RWPE2 (cell line): ENCODE measurements around the gene NECTIN4.

Source experiments
- ATAC-seq: fragments of 200-7000 bp; cut with Tn5 transposase; 3 replicates; pipeline ENCODE4 v1.9.1; 2021; ENCODE audit warnings: low read depth
- DNase-seq: peaks from one replicate; pipeline ENCODE4 v3.0.0-alpha.2; 2020; ENCODE audit warnings: low spot score
- H3K27ac ChIP-seq: fragments of 450-650 bp; 2 replicates; pipeline ENCODE4 v1.5.1; 2017; ENCODE audit warnings: mild to moderate bottlenecking; ENCODE audit not compliant: poor library complexity, severe bottlenecking
- H3K27me3 ChIP-seq: fragments of 250-450 bp; sonication (Bioruptor Pico); 2 replicates; pipeline ENCODE4 v1.5.1; 2021; ENCODE audit warnings: mild to moderate bottlenecking, moderate library complexity; ENCODE audit not compliant: insufficient read depth, poor library complexity, severe bottlenecking
- H3K36me3 ChIP-seq: fragments of 250-450 bp; sonication (Bioruptor Pico); 2 replicates; pipeline ENCODE4 v1.5.1; 2020; ENCODE audit warnings: low read depth, mild to moderate bottlenecking, moderate library complexity
- H3K4me1 ChIP-seq: fragments of 250-450 bp; sonication (Bioruptor Pico); 2 replicates; pipeline ENCODE4 v1.5.1; 2021; ENCODE audit warnings: mild to moderate bottlenecking, moderate library complexity; ENCODE audit not compliant: insufficient read depth, poor library complexity, severe bottlenecking
- H3K4me3 ChIP-seq: fragments of 250-450 bp; sonication (Bioruptor Pico); 2 replicates; pipeline ENCODE4 v1.5.1; 2021; ENCODE audit warnings: mild to moderate bottlenecking, moderate library complexity; ENCODE audit not compliant: severe bottlenecking
- H3K9me3 ChIP-seq: fragments of 250-450 bp; sonication (Bioruptor Pico); 2 replicates; pipeline ENCODE4 v1.5.1; 2021; ENCODE audit warnings: mild to moderate bottlenecking, moderate library complexity; ENCODE audit not compliant: severe bottlenecking
- TF ChIP-seq, protein P1 (sequence below): fragments of 450-650 bp; IDR thresholded peaks from one replicate; pipeline ENCODE4 v1.5.1; 2017; ENCODE audit warnings: mild to moderate bottlenecking, moderate library complexity; ENCODE audit not compliant: poor library complexity, severe bottlenecking

NECTIN4 gene

DNA sequence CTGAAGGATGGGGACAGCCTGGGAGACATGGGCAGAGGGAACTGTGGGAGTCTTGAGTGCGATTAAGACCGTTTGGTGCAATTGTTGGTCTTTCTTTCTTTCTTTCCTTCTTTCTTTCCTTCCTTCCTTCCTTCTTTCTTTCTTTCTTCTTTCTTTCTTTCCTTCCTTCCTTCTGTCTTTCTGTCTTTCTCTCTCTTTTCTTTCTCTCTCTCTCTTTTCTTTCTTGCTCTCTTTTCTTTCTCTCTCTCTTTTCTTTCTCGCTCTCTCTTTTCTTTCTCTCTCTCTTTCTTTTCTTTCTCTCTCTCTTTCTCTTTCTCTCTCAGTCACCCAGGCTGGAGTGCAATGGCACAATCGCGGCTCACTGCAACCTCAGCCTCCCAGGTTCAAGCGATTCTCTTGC, 5.9 kb upstream of the NECTIN4 start:
- no peaks in the 10 kb centered on the region for H3K27me3 ChIP-seq
- DNase-seq (no peak), ATAC-seq (no peak)
- TF ChIP-seq, protein P1, sequence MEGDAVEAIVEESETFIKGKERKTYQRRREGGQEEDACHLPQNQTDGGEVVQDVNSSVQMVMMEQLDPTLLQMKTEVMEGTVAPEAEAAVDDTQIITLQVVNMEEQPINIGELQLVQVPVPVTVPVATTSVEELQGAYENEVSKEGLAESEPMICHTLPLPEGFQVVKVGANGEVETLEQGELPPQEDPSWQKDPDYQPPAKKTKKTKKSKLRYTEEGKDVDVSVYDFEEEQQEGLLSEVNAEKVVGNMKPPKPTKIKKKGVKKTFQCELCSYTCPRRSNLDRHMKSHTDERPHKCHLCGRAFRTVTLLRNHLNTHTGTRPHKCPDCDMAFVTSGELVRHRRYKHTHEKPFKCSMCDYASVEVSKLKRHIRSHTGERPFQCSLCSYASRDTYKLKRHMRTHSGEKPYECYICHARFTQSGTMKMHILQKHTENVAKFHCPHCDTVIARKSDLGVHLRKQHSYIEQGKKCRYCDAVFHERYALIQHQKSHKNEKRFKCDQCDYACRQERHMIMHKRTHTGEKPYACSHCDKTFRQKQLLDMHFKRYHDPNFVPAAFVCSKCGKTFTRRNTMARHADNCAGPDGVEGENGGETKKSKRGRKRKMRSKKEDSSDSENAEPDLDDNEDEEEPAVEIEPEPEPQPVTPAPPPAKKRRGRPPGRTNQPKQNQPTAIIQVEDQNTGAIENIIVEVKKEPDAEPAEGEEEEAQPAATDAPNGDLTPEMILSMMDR: no peak
- H3K36me3 ChIP-seq: peaks cover 5% of the 10 kb centered on the region
- H3K9me3 ChIP-seq: no peaks in the 10 kb centered on the region
- peaks cover 12% of the 10 kb centered on the region for H3K4me1 ChIP-seq
- no peak overlapping the region for H3K4me3 ChIP-seq
- no peak overlapping the region for H3K27ac ChIP-seq

DNA sequence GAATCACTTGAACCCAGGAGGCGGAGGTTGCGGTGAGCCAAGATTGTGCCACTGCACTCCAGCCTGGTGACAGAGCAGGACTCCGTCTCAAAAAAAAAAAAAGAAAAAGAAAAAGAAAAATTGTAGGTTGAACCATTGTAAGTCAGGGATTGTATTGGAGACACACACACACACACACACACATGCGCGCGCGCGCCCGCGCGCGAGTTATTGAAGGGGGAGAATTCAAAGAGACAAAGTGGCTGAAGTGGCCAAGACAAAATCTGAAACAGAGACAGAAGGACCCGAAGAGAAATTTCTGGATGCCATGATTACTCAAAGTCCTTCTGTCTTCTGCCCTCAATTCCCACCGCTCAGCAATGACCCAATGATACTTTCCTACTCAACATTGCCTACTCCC, 5.1 kb upstream of the NECTIN4 start:
- Histone ChIP-seq H3K4me3 (no peak overlapping the region), H3K9me3 (no peaks in the 10 kb centered on the region), H3K36me3 (no peaks in the 10 kb centered on the region), H3K27me3 (no peaks in the 10 kb centered on the region), H3K4me1 (peaks cover 14% of the 10 kb centered on the region), H3K27ac (no peak overlapping the region)
- TF ChIP-seq, protein P1: no peak
- DNase-seq: no peak
- ATAC-seq: no peak

DNA sequence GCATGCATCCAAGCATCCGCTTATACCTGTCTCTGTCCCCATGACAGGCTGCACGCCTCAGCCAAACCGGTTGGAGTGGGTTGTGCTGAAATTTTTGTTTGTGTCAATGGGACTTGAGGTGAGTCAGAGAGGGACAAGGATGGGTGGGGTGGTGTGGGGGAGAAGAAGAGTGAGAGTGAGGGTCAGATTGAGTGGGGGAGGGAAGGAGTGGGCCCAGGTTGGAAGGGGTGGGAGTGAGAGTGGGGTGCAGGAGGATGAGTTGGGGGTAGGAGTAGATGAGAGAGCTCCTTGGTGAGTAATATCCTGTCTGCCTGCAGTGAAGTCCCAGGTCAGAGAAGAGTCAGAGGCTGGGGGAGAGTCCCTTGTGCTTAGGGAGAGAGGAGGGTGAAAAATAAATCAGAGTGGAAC, 3.3 kb upstream of the NECTIN4 start:
- Histone ChIP-seq H3K36me3 (no peaks in the 10 kb centered on the region), H3K4me1 (peaks cover 28% of the 10 kb centered on the region), H3K4me3 (no peak overlapping the region), H3K9me3 (no peaks in the 10 kb centered on the region), H3K27ac (peak overlapping the region; percentile 3), H3K27me3 (no peaks in the 10 kb centered on the region)
- ATAC-seq: peak; percentile 79
- DNase-seq: no peak
- TF ChIP-seq, protein P1: no peak

DNA sequence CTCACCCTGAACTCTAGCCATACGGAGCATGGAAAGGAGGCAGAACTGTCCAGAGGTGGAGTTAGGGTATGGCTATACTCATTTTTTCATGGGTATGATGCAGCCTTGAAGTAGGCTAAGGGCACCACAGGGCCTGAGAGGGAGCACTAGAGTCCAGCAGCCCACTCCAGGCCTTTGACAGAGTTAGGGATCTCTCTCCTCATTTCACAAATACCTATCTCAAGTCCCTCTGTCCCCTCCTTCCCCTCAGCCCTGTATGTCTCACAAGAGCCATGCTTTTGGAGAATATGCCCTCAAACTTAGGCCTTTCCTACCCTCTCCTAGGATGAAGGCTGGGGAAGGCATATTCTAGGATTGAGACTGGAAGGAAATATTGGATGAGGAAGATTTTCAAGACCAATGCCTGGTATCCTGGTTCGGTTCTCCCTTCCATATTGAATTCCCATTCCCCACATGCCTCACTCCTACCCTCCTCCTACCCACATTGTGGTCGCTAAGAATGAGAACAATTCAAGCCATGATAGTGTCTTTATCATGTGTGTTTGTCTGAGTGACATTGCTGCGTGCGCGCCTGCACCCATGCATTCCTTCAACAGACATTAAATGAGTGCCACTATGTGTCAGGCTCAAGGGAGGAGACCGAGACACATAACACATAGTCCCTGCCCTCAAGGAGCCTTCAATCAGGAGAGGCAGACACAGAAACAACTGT, 2.6 kb upstream of the NECTIN4 start:
- H3K27ac ChIP-seq: no peak overlapping the region
- H3K27me3 ChIP-seq: no peaks in the 10 kb centered on the region
- no peaks in the 10 kb centered on the region for H3K36me3 ChIP-seq
- no peak overlapping the region for H3K4me3 ChIP-seq
- ATAC-seq (no peak), DNase-seq (no peak)
- H3K4me1 ChIP-seq: peaks cover 28% of the 10 kb centered on the region
- TF ChIP-seq, protein P1: no peak
- no peaks in the 10 kb centered on the region for H3K9me3 ChIP-seq

DNA sequence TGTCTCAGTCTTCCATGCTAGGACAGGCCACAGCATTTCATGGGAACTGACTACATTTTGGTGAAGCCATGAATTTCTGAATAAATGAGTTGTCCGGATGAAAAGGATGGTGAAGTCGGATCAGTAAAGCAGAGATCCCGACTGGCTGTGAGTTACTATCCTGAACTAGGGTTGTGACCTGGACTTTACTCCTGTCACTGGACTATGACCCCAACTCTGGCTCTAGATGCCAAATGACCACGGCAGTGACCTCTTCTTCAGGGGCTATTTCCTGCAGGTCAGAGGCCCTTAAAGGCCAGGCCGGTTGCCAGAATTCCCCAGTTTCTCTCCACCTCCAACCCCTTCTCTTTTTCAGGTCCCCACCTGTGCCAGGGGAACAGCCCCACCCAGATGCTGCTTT, 1.7 kb upstream of the NECTIN4 start:
- ATAC-seq (no peak), DNase-seq (no peak)
- TF ChIP-seq, protein P1: no peak
- Histone ChIP-seq H3K4me1 (peaks cover 31% of the 10 kb centered on the region), H3K27me3 (no peaks in the 10 kb centered on the region), H3K4me3 (no peak overlapping the region), H3K9me3 (no peaks in the 10 kb centered on the region), H3K27ac (no peak overlapping the region), H3K36me3 (no peaks in the 10 kb centered on the region)
